GM12801 (cell line): Measurements from ENCODE around the gene CHPT1.

ENCODE experiments used
- CTCF ChIP-seq: IDR thresholded peaks from one replicate; pipeline ENCODE4 v1.5.1; 2011; ENCODE audit warnings: control low read depth; ENCODE audit not compliant: insufficient read length; ENCODE audit errors: extremely low read depth

Gene CHPT1

GRCh38 chr12:101743242-101743641 lies 45.8 kb downstream of the CHPT1 start:
- no peak for TF ChIP-seq CTCF

- TF ChIP-seq CTCF: no peak
Measured at GRCh38 chr12:101743724-101744472, 46.5 kb downstream of the CHPT1 start.

- TF ChIP-seq CTCF: no peak
Measured at GRCh38 chr12:101745481-101745880, 48.0 kb downstream of the CHPT1 start.

- TF ChIP-seq CTCF: no peak
Measured at GRCh38 chr12:101746196-101746595, 48.8 kb downstream of the CHPT1 start.

- TF ChIP-seq CTCF: no peak
Measured at GRCh38 chr12:101746661-101747060, 49.2 kb downstream of the CHPT1 start.

GRCh38 chr12:101747697-101748096 lies 50.3 kb downstream of the CHPT1 start:
- TF ChIP-seq CTCF: no peak

GRCh38 chr12:101748907-101749306 lies 51.5 kb downstream of the CHPT1 start:
- no peak for TF ChIP-seq CTCF
